GM19025 (cell line): ENCODE data around the gene EXOC6B.

Experiments used
- ATAC-seq: cut with Tn5 transposase; IDR thresholded peaks from one replicate; pipeline ENCODE4 v1.9.1; 2021; ENCODE audit warnings: mild to moderate bottlenecking, low read depth, moderate library complexity; ENCODE audit not compliant: unreplicated experiment

EXOC6B gene

GRCh38 chr2:72833084-72833714, 7.4 kb upstream of the EXOC6B start:
- ATAC-seq = no peak

DNA sequence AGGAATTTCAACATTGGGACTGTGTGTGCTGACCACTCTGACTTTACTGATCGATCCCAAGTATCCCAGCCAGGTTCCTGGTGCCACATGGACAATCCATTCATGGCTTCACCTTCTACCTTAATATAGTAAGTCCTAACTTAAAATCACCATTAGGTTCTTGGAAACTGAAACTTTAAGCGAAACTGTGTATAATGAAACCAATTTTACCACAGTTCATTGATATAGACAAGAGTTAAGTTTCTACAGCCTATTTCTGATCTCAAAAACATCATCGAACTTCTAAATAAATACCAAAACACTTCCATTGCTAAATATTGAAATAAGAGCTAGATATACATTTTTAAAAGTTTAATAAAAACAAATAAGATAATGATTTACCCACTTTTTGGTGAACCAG, 4.4 kb upstream of the EXOC6B start:
- no peak for ATAC-seq

DNA sequence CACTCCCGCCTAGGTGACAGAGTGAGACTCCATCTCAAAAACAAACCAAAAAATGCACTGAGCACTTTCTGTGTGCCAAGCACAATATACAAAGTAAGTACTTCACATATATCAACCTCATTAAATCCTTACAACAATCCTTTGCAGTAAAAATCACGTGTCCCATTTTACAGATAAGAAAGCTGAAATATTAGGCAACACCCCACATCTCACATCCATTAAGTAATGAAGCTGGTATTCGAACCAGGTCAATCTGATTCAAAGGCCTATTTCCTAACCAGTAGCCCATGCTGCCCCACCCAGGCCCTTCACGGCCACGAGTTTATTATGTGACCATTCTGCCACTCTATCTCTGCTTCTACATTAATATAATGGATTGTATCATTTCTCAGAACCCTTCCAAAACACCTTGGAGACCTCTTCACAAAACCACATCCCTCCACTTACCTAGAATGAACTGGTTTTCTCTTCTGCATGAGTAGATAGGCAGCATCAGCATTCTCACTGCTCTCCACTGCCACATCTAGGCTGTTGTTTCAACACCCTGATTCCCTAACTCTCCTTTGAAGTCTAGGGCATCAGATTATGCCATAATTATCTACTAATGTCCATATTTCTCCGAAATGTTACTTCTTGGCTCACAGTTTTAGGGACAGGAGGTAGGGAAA, 3.1 kb upstream of the EXOC6B start:
- ATAC-seq = no peak

DNA sequence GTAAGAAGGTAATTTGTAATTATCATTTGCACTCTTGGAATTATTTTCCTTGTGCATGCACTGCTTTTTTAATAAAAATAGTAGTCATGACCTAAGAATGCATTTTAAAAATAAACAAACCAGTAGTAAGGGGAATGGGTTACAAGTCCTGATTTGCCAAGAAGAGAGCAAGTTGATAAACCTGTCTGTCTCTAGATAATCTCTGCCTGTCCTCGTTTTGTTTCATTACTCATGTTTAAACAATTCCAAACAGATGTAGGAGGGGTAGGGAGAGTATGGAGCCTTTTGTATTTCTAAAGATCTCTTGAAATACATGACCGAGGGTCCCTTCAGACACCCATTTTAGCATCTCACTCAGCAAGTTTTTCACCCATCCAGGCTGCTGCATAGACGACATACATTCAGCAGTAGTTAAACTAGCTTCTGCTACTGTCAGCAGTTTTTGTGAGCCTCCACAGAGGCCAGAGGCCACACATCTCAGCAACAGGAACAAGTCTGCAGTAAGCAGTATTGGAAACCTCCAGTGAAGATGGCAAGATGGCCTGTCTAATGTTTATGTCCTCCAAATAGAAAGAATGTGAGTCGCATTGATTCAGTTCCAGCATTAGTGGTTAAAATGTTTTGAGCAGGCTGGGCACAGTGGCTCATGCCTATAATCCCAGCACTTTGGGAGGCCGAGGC, 2.3 kb upstream of the EXOC6B start:
- ATAC-seq = no peak

GRCh38 chr2:72827487-72827886, 1.7 kb upstream of the EXOC6B start:
- no peak for ATAC-seq

- ATAC-seq = no peak
Observed at GRCh38 chr2:72826156-72826477, 284 bp upstream of the EXOC6B start.

GRCh38 chr2:72824224-72824842, 1.5 kb downstream of the EXOC6B start:
- ATAC-seq = no peak

DNA sequence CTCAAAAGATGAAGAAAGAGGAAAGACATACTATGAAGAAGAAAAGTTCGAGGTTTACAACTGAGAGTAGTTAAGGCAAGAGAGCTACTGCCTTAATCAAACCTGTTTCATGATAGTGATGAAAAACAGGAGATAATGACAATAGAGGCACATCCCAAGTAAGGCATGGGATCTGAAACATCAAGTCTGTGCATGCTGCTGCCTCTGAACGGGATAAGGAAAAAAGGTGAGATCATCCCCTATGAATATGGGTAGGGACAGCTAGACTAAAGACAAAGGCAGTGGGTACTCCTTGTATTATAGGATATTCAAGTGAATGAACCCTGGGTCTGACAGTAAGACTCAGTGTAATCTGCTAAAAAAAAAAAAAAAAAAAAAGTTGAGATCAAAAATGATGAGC, 3.0 kb downstream of the EXOC6B start:
- no peak for ATAC-seq

GRCh38 chr2:72821983-72822382, 3.9 kb downstream of the EXOC6B start:
- no peak for ATAC-seq

DNA sequence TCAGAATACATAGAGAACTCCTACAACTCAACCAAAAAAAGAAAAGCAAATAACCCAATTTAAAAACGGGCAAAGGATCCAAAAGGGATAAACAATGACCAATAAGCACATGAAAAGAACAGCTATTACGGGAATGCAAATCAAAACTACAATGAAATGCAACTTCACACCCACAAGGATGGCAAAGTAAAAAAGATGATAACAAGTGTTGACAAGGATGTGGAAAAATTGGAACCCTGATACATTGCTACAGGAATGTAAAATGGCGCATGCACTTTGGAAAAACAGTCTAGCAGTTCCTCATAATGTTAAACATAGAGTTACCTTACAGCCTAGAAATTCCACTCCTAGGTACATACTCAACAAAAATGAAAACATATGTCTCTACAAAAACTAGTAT, 4.7 kb downstream of the EXOC6B start:
- no peak for ATAC-seq

- ATAC-seq = no peak
Observed at GRCh38 chr2:72819501-72819900, 6.3 kb downstream of the EXOC6B start.

GRCh38 chr2:72815655-72816278, 10.1 kb downstream of the EXOC6B start:
- ATAC-seq = no peak

GRCh38 chr2:72813841-72814240, 12.0 kb downstream of the EXOC6B start:
- ATAC-seq = no peak

GRCh38 chr2:72810165-72810564, 15.7 kb downstream of the EXOC6B start:
- no peak for ATAC-seq

DNA sequence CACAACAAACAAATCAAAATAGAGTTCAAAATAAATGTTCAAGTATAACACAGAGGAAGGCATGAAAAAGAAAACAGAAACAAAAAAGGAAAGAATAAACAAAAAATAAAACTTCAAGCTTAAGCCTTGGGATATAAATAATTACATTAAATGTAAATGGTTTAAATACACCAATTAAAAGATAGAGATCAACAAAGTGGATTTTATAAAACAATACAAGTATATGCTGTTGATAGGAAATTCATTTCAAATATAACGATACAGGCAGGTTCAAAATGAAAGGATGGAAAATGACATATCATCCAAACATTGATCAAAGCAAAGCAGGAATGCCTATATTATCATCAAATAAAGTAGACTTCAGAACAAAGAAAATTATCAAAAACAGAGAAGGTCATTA, 16.7 kb downstream of the EXOC6B start:
- ATAC-seq = no peak

DNA sequence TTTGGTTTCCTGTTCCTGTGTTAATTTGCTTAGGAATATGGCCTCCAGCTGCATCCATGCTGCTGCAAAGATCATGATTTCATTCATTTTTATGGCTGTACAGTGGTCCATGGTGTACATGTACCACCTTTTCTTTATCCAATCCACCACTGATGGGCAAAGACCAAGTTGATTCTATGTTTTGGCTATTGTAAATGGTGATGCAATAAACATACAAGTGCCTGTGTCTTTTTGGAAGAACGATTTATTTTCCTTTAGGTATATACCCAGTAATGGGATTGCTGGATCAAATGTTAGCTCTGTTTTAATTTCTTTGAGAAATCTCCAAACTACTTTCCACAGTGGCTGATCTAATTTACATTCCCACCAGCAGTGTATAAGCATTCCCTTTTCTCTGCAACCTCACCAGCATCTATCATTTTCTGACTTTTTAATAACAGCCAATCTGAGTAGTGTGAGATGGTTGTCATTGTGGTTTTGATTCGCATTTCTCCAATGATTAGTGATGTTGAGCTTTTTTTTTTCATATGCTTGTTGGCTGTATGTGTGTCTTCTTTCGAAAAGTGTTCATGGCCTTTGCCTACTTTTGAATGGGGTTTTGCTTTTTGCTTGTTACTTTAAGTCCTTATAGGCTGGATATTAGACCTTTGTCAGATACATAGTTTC, 19.4 kb downstream of the EXOC6B start:
- no peak for ATAC-seq

GRCh38 chr2:72803626-72804320, 22.1 kb downstream of the EXOC6B start:
- ATAC-seq = no peak

DNA sequence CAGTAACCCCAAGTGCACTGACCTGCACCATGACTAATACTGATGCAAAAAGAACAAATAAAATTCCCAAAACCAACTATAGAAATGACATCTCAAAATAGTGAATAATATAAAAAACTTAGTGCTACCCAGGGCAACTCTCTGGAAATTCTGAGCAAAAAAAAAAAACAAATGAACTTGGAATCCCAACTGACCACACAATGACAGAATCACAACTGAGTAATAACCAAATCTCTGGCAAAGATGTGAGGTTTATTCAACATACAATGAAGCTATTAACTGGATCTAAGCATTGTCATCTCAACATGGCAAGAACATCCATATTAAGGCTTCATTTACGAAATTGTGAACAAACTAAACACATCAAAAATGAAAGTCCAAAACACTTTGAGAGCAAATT, 22.7 kb downstream of the EXOC6B start:
- ATAC-seq = no peak

GRCh38 chr2:72800492-72800891, 25.3 kb downstream of the EXOC6B start:
- ATAC-seq = no peak

- no peak for ATAC-seq
Observed at GRCh38 chr2:72797740-72798139, 28.1 kb downstream of the EXOC6B start.
